K562 (cell line): ENCODE measurements around the gene RITA1. TPM values are rescaled to one million over a fixed set of nuclear protein-coding genes. Genes with fewer than 3 reads are reported as not detected.

Source experiments
- ATAC-seq: fragments of 200-7000 bp; cut with Tn5 transposase; 3 replicates; pipeline ENCODE4 v1.9.1; 2020; ENCODE audit warnings: moderate library complexity
- BruUV-seq: library from RNA; stranded (reverse); fragments of 400-500 nt; replicated peaks from 2 replicates; lab custom pipeline; 2021; lab: Mats Ljungman, UMichigan
- CTCF ChIA-PET: fragments of 300-600 bp; formaldehyde crosslinking; extraction: SDS; loops from one replicate; lab custom pipeline; 2021; ENCODE audit warnings: low intra/inter-chr PET ratio; lab: Yijun Ruan, JAX
- POLR2A ChIA-PET: fragments of 300-600, 350-650 bp; sonication (Branson Sonifier 250); formaldehyde crosslinking; extraction: SDS; loops from one replicate; lab custom pipeline; 2021; ENCODE audit warnings: antibody characterized with exemption, inconsistent platforms; lab: Yijun Ruan, JAX
- DNase-seq, 4 experiments: peaks; one replicate each; pipeline versions ENCODE4 v3.0.0 to v3.0.0-alpha.2; 2011 to 2018; ENCODE audit warnings: low spot score in 3 of 4, mixed read lengths in 3 of 4; ENCODE audit errors: extremely low read depth in 1 of 4
- FAIRE-seq: peaks from 2 replicates; lab custom pipeline; 2011; peaks lifted over from hg19 to GRCh38; lab: Jason Lieb, UNC
- H2AFZ ChIP-seq: 2 replicates; pipeline ENCODE4 v1.6.0; 2011; ENCODE audit warnings: low read depth, low read length, control low read depth, inconsistent platforms
- H3K27ac ChIP-seq: fragments of 200-600 bp; 3 replicates; pipeline ENCODE4 v1.8.0; 2011; ENCODE audit warnings: low read depth, mild to moderate bottlenecking, control low read depth, inconsistent platforms, low read length, moderate library complexity, mixed read lengths; ENCODE audit errors: extremely low read depth
- H3K27me3 ChIP-seq, 2 experiments: fragments of 300-600 bp in 1 of 2; 2 replicates in 1 of 2; 3 replicates in 1 of 2; pipeline versions ENCODE4 v1.6.0 to v1.8.0; 2011; ENCODE audit warnings: inconsistent platforms in 2 of 2, low read length in 2 of 2, mild to moderate bottlenecking in 1 of 2, mixed read lengths in 1 of 2, moderate library complexity in 1 of 2; ENCODE audit not compliant: control insufficient read depth in 2 of 2, insufficient read depth in 2 of 2
- H3K36me3 ChIP-seq: fragments of 300-600 bp; 3 replicates; pipeline ENCODE4 v1.8.0; 2011; ENCODE audit warnings: mild to moderate bottlenecking, low read length, inconsistent platforms; ENCODE audit not compliant: control insufficient read depth, insufficient read depth
- H3K4me1 ChIP-seq, 2 experiments: fragments of 200-600 bp in 1 of 2; replicated peaks in 1 of 2; 2 replicates in 1 of 2; 3 replicates in 1 of 2; pipeline versions ENCODE4 v1.5.1 to v1.8.0; 2011; ENCODE audit warnings: inconsistent platforms in 2 of 2, low read length in 2 of 2, mild to moderate bottlenecking in 1 of 2, mixed read lengths in 1 of 2, moderate library complexity in 1 of 2; ENCODE audit not compliant: control insufficient read depth in 2 of 2, insufficient read depth in 2 of 2
- H3K4me2 ChIP-seq: 2 replicates; pipeline ENCODE4 v1.6.1; 2011; ENCODE audit warnings: low read length, control low read depth, inconsistent platforms, mixed read lengths; ENCODE audit not compliant: insufficient read depth
- H3K4me3 ChIP-seq: fragments of 200-600 bp; sonication (generic), shearing (Covaris generic); 2 replicates; pipeline ENCODE4 v1.5.1; 2016; ENCODE audit warnings: control low read depth, inconsistent platforms
- H3K79me2 ChIP-seq: fragments of 200-600 bp; 3 replicates; pipeline ENCODE4 v1.8.0; 2011; ENCODE audit warnings: low read length, inconsistent platforms; ENCODE audit not compliant: control insufficient read depth, insufficient read depth
- H3K9ac ChIP-seq, 2 experiments: 2 replicates each; pipeline versions ENCODE4 v1.6.0 to v1.6.1; 2011; ENCODE audit warnings: low read depth in 2 of 2, low read length in 2 of 2, control low read depth in 1 of 2, inconsistent platforms in 1 of 2, mild to moderate bottlenecking in 1 of 2, mixed read lengths in 1 of 2; ENCODE audit not compliant: insufficient read depth in 1 of 2
- H3K9me1 ChIP-seq: one replicate; pipeline ENCODE4 v1.6.0; 2011; ENCODE audit warnings: inconsistent platforms, mild to moderate bottlenecking, low read length, moderate library complexity; ENCODE audit not compliant: control insufficient read depth, insufficient read depth
- H3K9me3 ChIP-seq: replicated peaks from 2 replicates; pipeline ENCODE4 v1.5.1; 2011; ENCODE audit warnings: low read depth, low read length, inconsistent platforms; ENCODE audit not compliant: control insufficient read depth, insufficient read depth
- H4K20me1 ChIP-seq: replicated peaks from 2 replicates; pipeline ENCODE4 v1.6.1; 2011; ENCODE audit warnings: low read length, inconsistent platforms, mixed read lengths; ENCODE audit not compliant: control insufficient read depth, insufficient read depth
- CEBPG ChIP-seq, 3 experiments: fragments of 200-800 bp in 1 of 3; sonication (Bioruptor generic) in 1 of 3; sonication (generic) in 1 of 3; formaldehyde crosslinking in 1 of 3; IDR thresholded peaks in 2 of 3; conservative IDR thresholded peaks in 1 of 3; 2 replicates each; pipeline versions ENCODE4 v1.6.1 to v1.8.0; 2016 to 2022; ENCODE audit warnings: missing compliant biosample characterization in 2 of 3, missing genetic modification characterization in 2 of 3, mild to moderate bottlenecking in 1 of 3, missing genetic modification reagents in 1 of 3
- DPF2 ChIP-seq: fragments of 450-650 bp; IDR thresholded peaks from 2 replicates; pipeline ENCODE4 v1.6.1; 2016
- ELK3 ChIP-seq: fragments of 450-650 bp; formaldehyde crosslinking; IDR thresholded peaks from 2 replicates; pipeline ENCODE4 v1.4.0; 2020; ENCODE audit warnings: mild to moderate bottlenecking
- FUS ChIP-seq: fragments of 200-400 bp; formaldehyde crosslinking; optimal IDR thresholded peaks from 2 replicates; pipeline ENCODE3; 2017; ENCODE audit warnings: low read depth, low read length
- GTF3C2 ChIP-seq: IDR thresholded peaks from 3 replicates; pipeline ENCODE4 v1.6.1; 2011; ENCODE audit warnings: borderline replicate concordance, mild to moderate bottlenecking, moderate library complexity; ENCODE audit not compliant: insufficient read length; ENCODE audit errors: extremely low read depth
- HNRNPH1 ChIP-seq: fragments of 200-400 bp; formaldehyde crosslinking; optimal IDR thresholded peaks from 2 replicates; pipeline ENCODE3; 2017; ENCODE audit warnings: low read depth, mild to moderate bottlenecking, low read length, moderate library complexity
- NELFE ChIP-seq: IDR thresholded peaks from 2 replicates; pipeline ENCODE4 v1.6.1; 2011; ENCODE audit warnings: mild to moderate bottlenecking; ENCODE audit not compliant: insufficient read depth, insufficient read length
- RBBP5 ChIP-seq: fragments of 200-600 bp; sonication (generic); IDR thresholded peaks from 2 replicates; pipeline ENCODE4 v1.6.1; 2012; ENCODE audit warnings: borderline replicate concordance, mild to moderate bottlenecking, low read length, control low read depth, inconsistent platforms; ENCODE audit not compliant: insufficient read depth, poor library complexity, severe bottlenecking
- THRA ChIP-seq: fragments of 450-650 bp; IDR thresholded peaks from 2 replicates; pipeline ENCODE4 v1.6.1; 2017; ENCODE audit warnings: mild to moderate bottlenecking, moderate library complexity
- ZNF239 ChIP-seq: fragments of 250-450 bp; sonication (Bioruptor Pico); IDR thresholded peaks from 2 replicates; pipeline ENCODE4 v1.4.0; 2020; ENCODE audit warnings: mild to moderate bottlenecking
- ZNF639 ChIP-seq, 2 experiments: fragments of 200-800 bp in 1 of 2; sonication (Bioruptor generic) in 1 of 2; sonication (generic) in 1 of 2; formaldehyde crosslinking in 1 of 2; IDR thresholded peaks in 1 of 2; conservative IDR thresholded peaks in 1 of 2; 2 replicates each; pipeline versions ENCODE4 v1.5.0 to v1.6.1; 2016 to 2020; ENCODE audit warnings: missing compliant biosample characterization in 1 of 2, missing genetic modification characterization in 1 of 2, missing genetic modification reagents in 1 of 2
- ZNF695 ChIP-seq: fragments of 450-650 bp; formaldehyde crosslinking; IDR thresholded peaks from 2 replicates; pipeline ENCODE4 v1.4.0; 2020; ENCODE audit warnings: mild to moderate bottlenecking, moderate library complexity
- WGBS: fragments of 100-300 bp; shearing (Covaris generic); methylation state at CpG from one replicate; pipeline ENCODE4 v1.1.6; 2016; ENCODE audit warnings: low coverage, mixed read lengths; ENCODE audit not compliant: insufficient coverage; ENCODE audit errors: missing lambda C conversion rate; 5-methylcytosine and 5-hydroxymethylcytosine counted together
- in situ Hi-C: fragments of 300-500 bp; cut with MboI; formaldehyde crosslinking; loops from 4 replicates; pipeline ENCODE4 v1.15.0; 2018; ENCODE audit warnings: inconsistent platforms, mixed read lengths
- intact Hi-C: fragments of 100-400 bp; cut with micrococcal nuclease; formaldehyde crosslinking; loops from 2 replicates; pipeline ENCODE4 v1.14.2; 2022
- polyA plus RNA-seq, 8 experiments: library from polyadenylated mRNA; depleted of rRNA in 4 of 8; stranded (reverse) in 5 of 8; unstranded in 3 of 8; fragments of >200 nt; fragmentation: Nextera tagmentation in 2 of 8; fragmentation: Illumina TruSeq in 1 of 8; extraction: Ambion mirVana in 2 of 8; extraction: Trizol in 1 of 8; gene quantifications; 2 replicates each; pipeline versions ENCODE4 v1.2.1 to v1.2.3, GENCODE V29; 2011 to 2014; ENCODE audit warnings: inconsistent platforms in 1 of 8, missing spikeins in 1 of 8
- total RNA-seq, 7 experiments: library from RNA; depleted of rRNA in 6 of 7; stranded (reverse); fragments of >200 nt in 6 of 7; fragmentation: Illumina TruSeq in 2 of 7; extraction: Trizol in 2 of 7; gene quantifications; 2 replicates each; pipeline versions ENCODE4 v1.2.1 to v1.2.3, GENCODE V29; 2011 to 2021; ENCODE audit warnings: low replicate concordance in 1 of 7

RITA1 gene
- total and polyA plus RNA-seq, 9 of the 15 experiments (the other 6 are each of a cell fraction or from before 2014, with no cell fraction given) = 2.8 to 40.4 (median 18.0) TPM

- ATAC-seq (no peak; the same call in 2 of the 3 replicates), FAIRE-seq (no peak), DNase-seq (no peak)
- peaks cover 10 to 14% of the 10 kb centered on the region in 2 experiments; a peak in 4 of 5 replicates for H3K27me3 ChIP-seq
- no peak overlapping the region for H3K27ac ChIP-seq
- H3K36me3 ChIP-seq = no peaks in the 10 kb centered on the region
- CTCF ChIA-PET = no interaction called here
- H3K4me3 ChIP-seq = no peak overlapping the region
- no peaks in the 10 kb centered on the region for H3K79me2 ChIP-seq
- peaks cover 0 to 10% of the 10 kb centered on the region in 2 experiments; a peak in 3 of 5 replicates for H3K4me1 ChIP-seq
- no peak overlapping the region for H3K4me2 ChIP-seq
- in situ Hi-C loops = no loop called here
- H2AFZ ChIP-seq = no peak overlapping the region
- no peaks in the 10 kb centered on the region for H4K20me1 ChIP-seq
- BruUV-seq = no TSS peak
- no peak overlapping the region for H3K9ac ChIP-seq
- POLR2A ChIA-PET = interaction anchor here (0.7 kb wide), 1 partner anchor 21 kb away, joined by 3 read pairs; no protein-coding TSS in a partner anchor
- no peaks in the 10 kb centered on the region for H3K9me3 ChIP-seq
- intact Hi-C loops = no loop called here
- peaks cover 3% of the 10 kb centered on the region for H3K9me1 ChIP-seq
- 14% methylated on average over 12 of the region's 12 CpGs for WGBS
- TF ChIP-seq ZNF695 (CRISPR knock-in tag) (no peak), DPF2 (no peak), GTF3C2 (no peak), HNRNPH1 (no peak), ZNF639 (CRISPR knock-in tag; conservative IDR thresholded peaks at IDR 0.05 in 1 of 2, IDR thresholded peaks at IDR 0.05 in 1 of 2) (no peak), FUS (no peak), CEBPG (CRISPR knock-in tag; IDR thresholded peaks at IDR 0.05) (peak; percentile 79), CEBPG (tag; conservative IDR thresholded peaks at IDR 0.05 in 1 of 2, IDR thresholded peaks at IDR 0.05 in 1 of 2) (peak; percentile 22 to 90; a peak in 2 of 4 replicates), ZNF239 (CRISPR knock-in tag) (no peak), RBBP5 (no peak), ELK3 (CRISPR knock-in tag) (no peak), NELFE (no peak), THRA (no peak)
Measured at GRCh38 chr12:113145720-113146551, 39.6 kb upstream of the RITA1 start.
